RWPE1 (cell line): Measurements from ENCODE around the gene DAP.

ENCODE experiments used
- CTCF ChIA-PET: fragments of 350-600 bp; sonication (Branson Sonifier 250); formaldehyde crosslinking; extraction: SDS; loops from one replicate; lab custom pipeline; 2021; lab: Yijun Ruan, JAX
- POLR2A ChIA-PET: fragments of 400-600 bp; formaldehyde crosslinking; extraction: SDS; loops from one replicate; lab custom pipeline; 2020; ENCODE audit warnings: antibody characterized with exemption; ENCODE audit not compliant: low non-redundant PET; lab: Yijun Ruan, JAX
- DNase-seq: peaks from one replicate; pipeline ENCODE4 v3.0.0; 2012; ENCODE audit warnings: low spot score
- H3K27ac ChIP-seq: fragments of 450-650 bp; 2 replicates; pipeline ENCODE4 v1.5.1; 2017
- TF ChIP-seq, protein P1 (sequence below): fragments of 450-650 bp; conservative IDR thresholded peaks from 2 replicates; pipeline ENCODE4 v1.5.1; 2017; ENCODE audit warnings: low read depth, mild to moderate bottlenecking

DAP gene

DNA sequence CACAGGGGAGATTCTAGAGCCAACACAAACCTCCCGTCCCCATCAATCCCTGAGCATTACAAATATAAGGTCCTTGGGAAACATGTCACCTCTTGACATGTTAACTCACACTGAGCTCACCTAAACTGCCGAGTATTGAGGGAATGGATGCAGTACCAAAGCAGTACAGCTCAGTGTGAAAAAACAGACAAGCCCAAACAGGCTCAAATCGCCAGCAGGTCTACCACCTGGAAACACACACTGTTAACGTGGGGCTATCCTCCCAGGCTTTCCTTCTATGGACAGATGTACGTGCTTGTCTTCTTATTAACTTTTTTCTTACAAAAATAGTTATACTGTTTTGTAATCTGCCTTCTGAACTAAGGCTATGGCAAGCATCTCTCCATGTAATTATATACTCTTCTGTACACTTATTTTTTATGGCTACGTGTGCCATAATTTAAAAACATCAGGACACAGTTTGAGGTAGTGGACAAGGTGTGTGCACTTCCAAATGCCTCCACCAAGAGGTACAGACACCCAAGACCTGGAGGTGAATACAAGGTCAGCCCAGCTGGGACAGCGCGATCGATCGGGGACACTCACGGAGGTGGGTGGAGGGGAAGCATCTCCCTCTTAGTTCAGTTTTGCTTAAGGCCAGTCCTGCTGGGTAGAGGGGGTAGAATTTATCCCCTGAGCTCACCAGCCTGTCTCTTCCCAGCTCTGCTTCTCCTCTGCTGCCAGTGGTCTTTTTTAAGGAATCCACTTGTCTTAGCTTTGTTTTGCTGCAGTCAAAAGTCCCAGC lies 76.5 kb downstream of the DAP start:
- CTCF ChIA-PET: interaction anchor here (0.7 kb wide), 1 partner anchor 11 kb away, joined by 3 read pairs; no protein-coding TSS in a partner anchor
- TF ChIP-seq, protein P1, sequence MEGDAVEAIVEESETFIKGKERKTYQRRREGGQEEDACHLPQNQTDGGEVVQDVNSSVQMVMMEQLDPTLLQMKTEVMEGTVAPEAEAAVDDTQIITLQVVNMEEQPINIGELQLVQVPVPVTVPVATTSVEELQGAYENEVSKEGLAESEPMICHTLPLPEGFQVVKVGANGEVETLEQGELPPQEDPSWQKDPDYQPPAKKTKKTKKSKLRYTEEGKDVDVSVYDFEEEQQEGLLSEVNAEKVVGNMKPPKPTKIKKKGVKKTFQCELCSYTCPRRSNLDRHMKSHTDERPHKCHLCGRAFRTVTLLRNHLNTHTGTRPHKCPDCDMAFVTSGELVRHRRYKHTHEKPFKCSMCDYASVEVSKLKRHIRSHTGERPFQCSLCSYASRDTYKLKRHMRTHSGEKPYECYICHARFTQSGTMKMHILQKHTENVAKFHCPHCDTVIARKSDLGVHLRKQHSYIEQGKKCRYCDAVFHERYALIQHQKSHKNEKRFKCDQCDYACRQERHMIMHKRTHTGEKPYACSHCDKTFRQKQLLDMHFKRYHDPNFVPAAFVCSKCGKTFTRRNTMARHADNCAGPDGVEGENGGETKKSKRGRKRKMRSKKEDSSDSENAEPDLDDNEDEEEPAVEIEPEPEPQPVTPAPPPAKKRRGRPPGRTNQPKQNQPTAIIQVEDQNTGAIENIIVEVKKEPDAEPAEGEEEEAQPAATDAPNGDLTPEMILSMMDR: no peak
- H3K27ac ChIP-seq: no peak overlapping the region
- DNase-seq: no peak
- POLR2A ChIA-PET: no interaction called here

DNA sequence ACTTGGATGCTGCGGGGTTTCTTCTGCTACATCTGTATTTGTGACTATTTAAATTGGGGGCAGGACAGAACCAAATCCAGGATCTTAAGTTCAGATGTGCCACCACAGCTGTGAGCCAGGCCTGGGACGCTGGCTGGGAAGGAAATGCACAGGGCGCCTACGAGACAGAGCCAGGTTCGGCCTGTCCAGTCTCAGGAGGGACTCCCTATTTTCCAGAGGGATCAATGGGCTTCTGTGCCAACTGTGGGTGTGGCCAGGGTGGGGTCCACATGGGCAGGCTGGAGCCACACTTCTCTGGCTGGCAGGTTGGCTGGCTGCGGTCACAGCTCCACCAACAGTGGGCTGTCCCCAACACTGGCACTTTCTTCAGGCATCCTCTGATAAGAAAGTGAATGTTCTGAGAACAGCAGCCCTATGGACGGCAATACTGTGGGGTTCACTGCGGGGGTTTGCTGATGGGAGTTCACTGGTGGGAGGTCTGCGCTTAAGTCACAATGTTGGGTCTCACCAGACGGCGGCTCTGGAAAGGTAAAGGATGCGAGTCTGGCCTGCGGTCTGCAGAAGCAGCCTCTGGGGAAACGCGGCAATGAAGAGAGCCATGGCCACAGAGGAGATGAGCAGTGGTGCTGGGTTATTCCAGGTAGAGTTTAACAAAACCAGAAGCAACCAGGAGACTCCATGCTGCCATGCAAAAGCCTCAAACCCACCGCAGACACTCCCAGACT lies 78.1 kb downstream of the DAP start:
- H3K27ac ChIP-seq: no peak overlapping the region
- ChIA-PET POLR2A (no interaction called here), CTCF (no interaction called here)
- TF ChIP-seq, protein P1: no peak
- DNase-seq: no peak

DNA sequence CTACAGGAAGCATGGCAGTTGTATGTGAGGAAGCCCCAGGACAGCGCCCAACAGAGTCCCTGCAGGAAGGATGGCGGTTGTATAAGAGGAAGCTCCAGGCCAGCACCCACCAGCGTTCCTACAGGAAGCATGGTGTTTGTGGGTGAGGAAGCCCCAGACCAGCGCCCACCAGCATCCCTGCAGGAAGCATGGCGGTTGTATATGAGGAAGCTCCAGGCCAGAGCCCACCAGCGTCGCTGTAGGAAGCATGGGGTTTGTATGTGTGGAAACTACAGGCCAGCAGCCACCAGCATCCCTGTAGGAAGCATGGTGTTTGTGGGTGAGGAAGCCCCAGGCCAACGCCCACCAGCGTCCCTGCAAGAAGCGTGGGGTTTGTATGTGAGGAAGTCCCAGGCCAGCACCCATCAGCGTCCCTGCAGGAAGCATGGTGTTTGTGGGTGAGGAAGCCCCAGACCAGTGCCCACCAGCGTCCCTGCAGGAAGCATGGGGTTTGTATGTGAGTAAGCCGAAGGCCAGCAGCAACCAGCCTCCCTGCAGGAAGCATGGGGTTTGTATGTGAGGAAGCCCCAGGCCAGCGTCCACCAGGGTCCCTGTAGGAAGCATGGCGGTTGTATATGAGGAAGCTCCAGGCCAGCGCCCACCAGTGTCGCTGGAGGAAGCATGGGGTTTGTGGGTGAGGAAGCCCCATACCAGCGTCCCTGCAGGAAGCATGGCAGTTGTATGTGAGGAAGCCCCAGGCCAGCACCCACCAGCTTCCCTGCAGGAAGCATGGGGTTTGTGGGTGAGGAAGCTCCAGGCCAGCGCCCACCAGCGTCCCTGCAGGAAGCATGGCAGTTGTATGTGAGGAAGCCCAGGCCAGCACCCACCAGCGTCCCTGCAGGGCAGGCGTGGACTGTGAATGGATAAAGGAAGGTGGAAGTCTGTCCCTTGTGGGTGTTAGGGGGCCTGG lies 79.0 kb downstream of the DAP start:
- TF ChIP-seq, protein P1: no peak
- POLR2A ChIA-PET: interaction anchor here (0.6 kb wide), 1 partner anchor 495 kb away, joined by 3 read pairs; no protein-coding TSS in a partner anchor
- CTCF ChIA-PET: no interaction called here
- no peak for DNase-seq
- no peak overlapping the region for H3K27ac ChIP-seq

DNA sequence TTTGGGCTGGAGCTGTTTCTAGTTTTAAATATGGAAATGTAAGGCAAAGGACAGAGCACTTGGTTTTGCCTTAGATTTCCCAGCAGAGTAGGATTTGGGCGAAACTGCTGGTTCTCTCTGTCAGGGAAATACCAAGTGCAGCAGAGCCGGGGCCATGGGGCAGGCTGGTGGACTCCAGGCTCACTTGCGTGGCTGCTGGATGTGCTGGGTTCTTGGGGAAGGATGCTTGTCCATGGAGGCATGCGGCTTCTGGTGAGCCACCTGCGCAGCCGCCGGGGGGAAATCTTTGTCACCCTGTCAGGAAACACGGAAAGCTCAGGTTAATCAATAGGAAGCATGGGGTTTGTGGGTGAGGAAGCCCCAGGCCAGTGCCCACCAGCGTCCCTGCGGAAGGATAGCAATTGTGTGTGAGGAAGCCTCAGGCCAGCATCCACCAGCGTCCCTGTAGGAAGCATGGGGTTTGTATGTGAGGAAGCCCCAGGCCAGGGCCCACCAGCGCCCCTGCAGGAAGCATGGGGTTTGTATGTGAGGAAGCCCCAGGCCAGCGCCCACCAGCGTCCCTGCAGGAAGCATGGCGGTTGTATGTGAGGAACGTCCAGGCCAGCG lies 80.1 kb downstream of the DAP start:
- ChIA-PET POLR2A (no interaction called here), CTCF (no interaction called here)
- no peak for DNase-seq
- no peak overlapping the region for H3K27ac ChIP-seq
- TF ChIP-seq, protein P1: no peak

DNA sequence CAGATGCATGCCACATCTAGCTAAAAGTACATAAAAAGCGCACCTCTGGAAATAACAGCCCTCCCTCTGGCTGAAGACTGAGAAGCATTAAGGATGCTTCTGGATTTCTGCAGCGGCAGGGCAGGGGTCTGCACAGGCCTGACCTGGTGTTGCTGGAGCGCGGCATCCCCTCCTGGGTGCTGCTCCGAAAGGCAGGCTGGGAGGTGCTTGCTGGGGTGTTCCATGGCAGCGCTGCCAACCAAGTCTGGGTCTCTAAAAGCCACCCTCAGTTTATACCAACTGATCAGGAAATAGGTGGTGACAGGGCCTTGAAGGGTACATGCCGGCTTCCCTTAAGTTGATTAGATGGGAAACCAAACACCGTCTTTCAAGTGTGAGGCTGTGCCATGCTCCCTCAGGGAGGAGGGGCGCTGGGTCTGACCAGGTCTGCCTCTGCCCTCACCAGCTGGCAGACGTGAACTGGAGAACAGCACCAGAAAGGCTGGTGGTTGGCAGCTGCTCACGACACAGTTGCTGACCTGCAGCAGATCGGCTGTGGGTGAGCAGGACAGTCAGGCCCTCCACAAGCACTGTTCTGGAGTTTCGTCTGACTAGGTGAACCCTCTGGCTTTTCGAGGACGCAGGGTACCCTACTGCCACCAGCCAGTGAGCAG lies 81.6 kb downstream of the DAP start:
- DNase-seq: no peak
- ChIA-PET CTCF (interaction anchor here (0.6 kb wide), 1 partner anchor 13 kb away, joined by 3 read pairs; no protein-coding TSS in a partner anchor), POLR2A (no interaction called here)
- no peak overlapping the region for H3K27ac ChIP-seq
- TF ChIP-seq, protein P1: no peak
